Right lobe of liver (tissue), 6 donors: Measurements from ENCODE around the gene LRRC46. TPM values are rescaled to one million over a fixed set of nuclear protein-coding genes. Genes with fewer than 3 reads are reported as not detected.
A peak's percentile ranks its signal among the peaks of the same experiment; 100 is the strongest.

Experiments used
- ATAC-seq, 4 donors: fragments of 200-7000 bp; cut with Tn5 transposase; one replicate each; pipeline ENCODE4 v1.9.1; 2020; ENCODE audit warnings: mild to moderate bottlenecking in 4 of 4, moderate library complexity in 4 of 4
- DNase-seq, 3 donors: peaks; one replicate each; pipeline ENCODE4 v3.0.0-alpha.2; 2020
- H3K27ac ChIP-seq, 3 donors: fragments of 200-600 bp; one replicate each; pipeline ENCODE4 v1.8.0; 2022
- H3K27me3 ChIP-seq, 2 donors: fragments of 200-600 bp; one replicate each; pipeline ENCODE4 v1.8.0; 2022
- H3K36me3 ChIP-seq, 4 donors: fragments of 200-600 bp; sonication (generic) in 1 of 4; one replicate each; pipeline versions ENCODE4 v1.5.1 to v1.8.0; 2017 to 2022; ENCODE audit warnings: control low read depth in 1 of 4
- H3K4me1 ChIP-seq, 4 donors: fragments of 200-600 bp; sonication (generic) in 1 of 4; one replicate each; pipeline versions ENCODE4 v1.5.1 to v1.8.0; 2017 to 2022; ENCODE audit warnings: control low read depth in 1 of 4
- H3K4me3 ChIP-seq, 3 donors: fragments of 200-600 bp; one replicate each; pipeline ENCODE4 v1.8.0; 2022
- H3K9me3 ChIP-seq, 4 donors: fragments of 200-600 bp; sonication (generic) in 1 of 4; one replicate each; pipeline versions ENCODE4 v1.5.1 to v1.8.0; 2017 to 2022; ENCODE audit warnings: control low read depth in 1 of 4
- CTCF ChIP-seq, 4 donors: fragments of 200-600 bp in 3 of 4; fragments of 450-650 bp in 1 of 4; IDR thresholded peaks; one replicate each; pipeline versions ENCODE4 v1.5.1 to v1.8.0; 2016 to 2022; ENCODE audit warnings: antibody characterized with exemption in 4 of 4, mild to moderate bottlenecking in 2 of 4
- POLR2A ChIP-seq: fragments of 450-650 bp; IDR thresholded peaks from one replicate; pipeline ENCODE4 v1.6.1; 2017; ENCODE audit warnings: antibody characterized with exemption, mild to moderate bottlenecking
- WGBS: methylation state at CpG from one replicate; pipeline ENCODE4 v1.1.6; 2018; ENCODE audit warnings: low coverage, low lambda C conversion rate; ENCODE audit not compliant: insufficient coverage; ENCODE audit errors: missing lambda C conversion rate; 5-methylcytosine and 5-hydroxymethylcytosine counted together
- intact Hi-C, 2 donors: fragments of 100-400 bp; cut with DNase I; formaldehyde crosslinking; loops; one replicate each; pipeline versions ENCODE4 v1.11.2 to v1.14.1; 2022
- total RNA-seq, 6 experiments: library from RNA; depleted of rRNA in 2 of 6; stranded (reverse); fragments of >200 nt in 2 of 6; fragmentation: NEBNext Ultra II Directional in 3 of 6; extraction: Animal tissue kit (Norgen Biotek cat#: 25700) in 3 of 6; gene quantifications; one replicate each; pipeline versions ENCODE4 v1.1.0 to v1.2.4, GENCODE V29; 2016 to 2023
- donor health status: DM: no; HTN: yes; CAD: no.
- donor health status: DM: no; HTN: no; CAD: no.
- donor health status: DM: no; HTN: no; CAD: no.
- donor health status: DM: no; HTN: yes; CAD: no.
- donor health status: DM: no; HTN: yes; CAD: no.

LRRC46 gene
- total RNA-seq, 6 experiments from 2014 or later, result 0.12 to 0.44 (median 0.35) TPM

- TF ChIP-seq POLR2A (no peak), CTCF (IDR thresholded peaks at IDR 0.05) (no peak)
- no peaks in the 10 kb centered on the region for H3K9me3 ChIP-seq
- DNase-seq, result peak in 1 of 3 donors; percentile 37
- H3K4me1 ChIP-seq, result no peaks in the 10 kb centered on the region
- H3K27ac ChIP-seq, result no peak overlapping the region
- H3K27me3 ChIP-seq, result no peaks in the 10 kb centered on the region
- 30% methylated on average over 2 of the region's 7 CpGs for WGBS
- intact Hi-C loops, result no loop called here
- no peaks in the 10 kb centered on the region for H3K36me3 ChIP-seq
- H3K4me3 ChIP-seq, result no peak overlapping the region
- ATAC-seq, result peak; percentile 10 to 53 (median 41)
These were observed 50.8 kb downstream of the LRRC46 start for GRCh38 chr17:47882247-47882646.

GRCh38 chr17:47882695-47883588 is 51.5 kb downstream of the LRRC46 start:
- WGBS, result 90% methylated on average over 2 of the region's 9 CpGs
- Histone ChIP-seq H3K4me1 (no peaks in the 10 kb centered on the region), H3K36me3 (no peaks in the 10 kb centered on the region), H3K27ac (no peak overlapping the region), H3K27me3 (no peaks in the 10 kb centered on the region), H3K4me3 (no peak overlapping the region), H3K9me3 (no peaks in the 10 kb centered on the region)
- TF ChIP-seq POLR2A (no peak), CTCF (IDR thresholded peaks at IDR 0.05) (no peak)
- intact Hi-C loops, result no loop called here
- peak in 1 of 3 donors; percentile 14 for DNase-seq
- ATAC-seq, result peak in 1 of 4 donors; percentile 6

DNA sequence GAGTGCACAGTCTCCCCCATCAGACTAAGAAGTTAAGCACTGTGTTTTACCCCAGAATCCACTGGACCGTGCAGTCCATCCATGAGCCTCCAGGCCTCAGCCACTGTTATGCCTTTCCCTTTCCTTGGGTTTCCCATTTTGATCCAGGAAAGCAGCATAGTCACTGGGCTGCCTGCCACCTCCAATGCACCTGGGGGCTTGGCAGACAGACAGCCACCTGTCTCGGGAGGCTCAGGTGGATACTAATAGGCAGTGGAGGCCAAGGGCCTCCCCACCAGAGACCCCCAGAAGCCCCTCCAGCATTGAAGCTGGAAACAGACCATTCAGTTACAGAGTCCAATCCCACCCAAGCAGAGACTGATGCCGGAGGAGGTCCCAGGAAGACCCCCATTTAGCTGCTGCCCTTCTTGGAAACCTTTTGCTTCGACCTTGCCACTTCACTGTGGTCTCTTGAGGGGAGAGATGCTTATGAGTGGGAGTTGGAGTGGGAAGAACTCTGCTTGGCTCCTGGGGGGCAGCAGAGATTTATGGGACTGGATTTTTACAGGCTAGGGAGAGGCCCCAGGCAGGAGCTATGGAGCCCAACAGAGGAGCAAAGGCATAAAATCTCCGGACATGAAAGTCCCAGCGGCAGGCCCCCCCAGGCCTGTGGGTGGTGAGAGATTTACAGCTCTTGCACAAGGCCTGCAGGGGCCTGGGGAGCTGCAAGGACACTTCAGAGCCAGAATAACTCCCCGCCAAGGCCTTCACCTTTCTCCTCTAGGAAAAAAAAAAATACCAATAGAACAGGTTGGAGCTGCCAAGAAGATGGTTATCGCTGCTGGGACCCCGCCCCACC is 52.3 kb downstream of the LRRC46 start:
- intact Hi-C loops, result no loop called here
- Histone ChIP-seq H3K36me3 (no peaks in the 10 kb centered on the region), H3K27ac (no peak overlapping the region), H3K4me3 (no peak overlapping the region), H3K27me3 (no peaks in the 10 kb centered on the region), H3K9me3 (no peaks in the 10 kb centered on the region), H3K4me1 (no peaks in the 10 kb centered on the region)
- WGBS, result 76% methylated on average over 3 of the region's 9 CpGs
- ATAC-seq (no peak), DNase-seq (peak in 1 of 3 donors; percentile 4)
- TF ChIP-seq CTCF (IDR thresholded peaks at IDR 0.05) (no peak), POLR2A (no peak)

DNA sequence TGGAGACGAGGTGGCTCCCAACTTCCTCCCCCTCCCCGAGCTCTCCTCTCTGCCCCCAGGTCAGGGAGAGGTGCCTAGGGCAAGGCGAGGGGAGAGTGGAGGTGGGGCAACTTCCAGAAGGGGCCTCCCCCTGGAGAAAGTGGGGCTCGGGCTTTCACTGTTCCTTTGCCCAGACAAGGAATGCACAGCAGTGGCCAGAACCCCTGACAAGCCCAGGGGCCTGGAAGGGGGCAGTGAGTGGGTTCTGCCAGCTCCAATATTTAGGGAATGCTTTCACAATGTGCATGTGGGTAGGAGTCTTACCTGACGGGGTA is 52.9 kb downstream of the LRRC46 start:
- no peak overlapping the region for H3K4me3 ChIP-seq
- no peaks in the 10 kb centered on the region for H3K27me3 ChIP-seq
- ATAC-seq, result no peak
- H3K9me3 ChIP-seq, result no peaks in the 10 kb centered on the region
- intact Hi-C loops, result no loop called here
- peak in 1 of 3 donors; percentile 33 for DNase-seq
- no peaks in the 10 kb centered on the region for H3K4me1 ChIP-seq
- no peaks in the 10 kb centered on the region for H3K36me3 ChIP-seq
- 52% methylated on average over 3 of the region's 5 CpGs for WGBS
- H3K27ac ChIP-seq, result no peak overlapping the region
- TF ChIP-seq POLR2A (no peak), CTCF (IDR thresholded peaks at IDR 0.05) (no peak)
